Memory B cell (primary cell): ENCODE measurements around the gene AZGP1.

Experiments used
- ATAC-seq: fragments of 150-1000 bp; cut with Tn5 transposase; 2 replicates; pipeline ENCODE4 v1.10.0; 2021; ENCODE audit warnings: low read depth, mild to moderate bottlenecking, moderate library complexity
- DNase-seq, 2 donors: peaks; one replicate each; pipeline ENCODE4 v3.0.0; 2022; ENCODE audit warnings: low spot score in 2 of 2
- H3K27ac Mint-ChIP-seq: one replicate; pipeline ENCODE4 v1.8.0; 2022; ENCODE audit warnings: mild to moderate bottlenecking, moderate library complexity, mixed read lengths
- H3K27me3 Mint-ChIP-seq: one replicate; pipeline ENCODE4 v1.8.0; 2022; ENCODE audit warnings: mixed read lengths
- H3K36me3 Mint-ChIP-seq: one replicate; pipeline ENCODE4 v1.8.0; 2022; ENCODE audit warnings: mild to moderate bottlenecking, mixed read lengths
- H3K4me1 Mint-ChIP-seq: one replicate; pipeline ENCODE4 v1.8.0; 2022; ENCODE audit warnings: mixed read lengths
- H3K4me3 Mint-ChIP-seq: one replicate; pipeline ENCODE4 v1.8.0; 2022; ENCODE audit warnings: mild to moderate bottlenecking, moderate library complexity, mixed read lengths
- H3K9me3 Mint-ChIP-seq: one replicate; pipeline ENCODE4 v1.8.0; 2022; ENCODE audit warnings: mixed read lengths

Gene AZGP1

DNA sequence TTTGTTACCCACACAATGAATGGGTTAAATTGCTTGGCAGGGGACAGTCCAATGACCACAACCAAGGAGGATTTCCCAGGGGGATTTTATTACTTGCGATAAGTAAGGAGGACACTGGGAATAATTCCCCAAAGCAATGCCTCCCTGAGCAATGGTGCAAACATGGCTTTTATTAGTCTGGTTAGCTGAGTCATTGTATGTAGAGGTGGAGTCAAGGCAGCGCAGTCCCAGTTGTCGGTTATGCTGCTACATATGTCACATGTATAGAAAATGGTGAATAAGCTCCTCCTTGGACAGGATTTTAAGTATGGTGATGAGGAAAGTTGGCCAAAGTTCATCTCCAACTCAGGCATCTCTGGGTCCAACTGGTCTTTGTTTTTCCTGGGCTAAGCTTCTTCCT is 52.6 kb downstream of the AZGP1 start:
- no peak overlapping the region for H3K4me3 Mint-ChIP-seq

DNA sequence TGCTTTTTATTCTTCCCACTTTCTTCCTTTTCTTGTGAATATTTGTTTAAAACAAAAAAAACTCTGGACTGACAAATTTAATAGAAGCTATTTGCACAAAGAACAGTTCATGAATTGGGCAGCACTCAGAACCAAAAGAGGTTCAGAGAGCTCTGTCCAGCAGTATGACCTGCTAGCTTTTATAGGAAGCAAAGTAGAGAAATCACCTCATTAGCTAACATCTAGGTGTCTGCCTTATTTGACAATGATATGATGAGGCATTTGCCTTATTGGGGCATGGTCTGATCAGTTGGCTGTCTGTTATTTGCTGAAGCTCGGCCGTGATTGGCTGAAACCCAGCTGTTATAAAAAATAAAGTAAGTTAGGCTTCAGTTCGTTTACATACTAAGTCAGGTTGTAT is 55.7 kb downstream of the AZGP1 start:
- ATAC-seq (no peak), DNase-seq (no peak)
- peaks cover 26% of the 10 kb centered on the region for H3K36me3 Mint-ChIP-seq
- H3K27me3 Mint-ChIP-seq: no peaks in the 10 kb centered on the region
- no peaks in the 10 kb centered on the region for H3K9me3 Mint-ChIP-seq
- peak overlapping the region; percentile 94 for H3K4me3 Mint-ChIP-seq
- H3K4me1 Mint-ChIP-seq: peaks cover 27% of the 10 kb centered on the region
- H3K27ac Mint-ChIP-seq: peak overlapping the region; percentile 93

More for the DNA sequence above, 52.6 kb downstream of the AZGP1 start:
- peaks cover 15% of the 10 kb centered on the region for H3K27me3 Mint-ChIP-seq
- DNase-seq (no peak), ATAC-seq (no peak)
- no peak overlapping the region for H3K27ac Mint-ChIP-seq
- peaks cover 6% of the 10 kb centered on the region for H3K4me1 Mint-ChIP-seq
- H3K36me3 Mint-ChIP-seq: peaks cover 16% of the 10 kb centered on the region
- H3K9me3 Mint-ChIP-seq: no peaks in the 10 kb centered on the region

DNA sequence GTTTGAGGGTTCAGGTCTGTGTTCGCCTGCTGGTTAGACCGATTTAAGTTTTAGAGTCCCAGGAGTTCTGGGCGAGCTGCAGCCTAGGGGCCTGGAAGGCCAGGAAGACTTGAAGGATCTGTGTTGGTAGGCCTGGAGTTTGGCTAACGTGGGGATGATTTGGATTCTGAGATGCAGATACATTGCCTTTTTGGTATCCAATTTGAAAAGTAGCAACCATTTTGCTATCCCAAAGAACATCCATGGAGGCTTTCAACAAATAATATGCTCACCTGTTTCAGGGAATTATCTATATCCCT is 56.1 kb downstream of the AZGP1 start:
- no peaks in the 10 kb centered on the region for H3K9me3 Mint-ChIP-seq
- no peaks in the 10 kb centered on the region for H3K27me3 Mint-ChIP-seq
- peaks cover 26% of the 10 kb centered on the region for H3K36me3 Mint-ChIP-seq
- DNase-seq (no peak), ATAC-seq (no peak)
- H3K4me1 Mint-ChIP-seq: peaks cover 27% of the 10 kb centered on the region
- H3K4me3 Mint-ChIP-seq: peak overlapping the region; percentile 94
- H3K27ac Mint-ChIP-seq: peak overlapping the region; percentile 93

DNA sequence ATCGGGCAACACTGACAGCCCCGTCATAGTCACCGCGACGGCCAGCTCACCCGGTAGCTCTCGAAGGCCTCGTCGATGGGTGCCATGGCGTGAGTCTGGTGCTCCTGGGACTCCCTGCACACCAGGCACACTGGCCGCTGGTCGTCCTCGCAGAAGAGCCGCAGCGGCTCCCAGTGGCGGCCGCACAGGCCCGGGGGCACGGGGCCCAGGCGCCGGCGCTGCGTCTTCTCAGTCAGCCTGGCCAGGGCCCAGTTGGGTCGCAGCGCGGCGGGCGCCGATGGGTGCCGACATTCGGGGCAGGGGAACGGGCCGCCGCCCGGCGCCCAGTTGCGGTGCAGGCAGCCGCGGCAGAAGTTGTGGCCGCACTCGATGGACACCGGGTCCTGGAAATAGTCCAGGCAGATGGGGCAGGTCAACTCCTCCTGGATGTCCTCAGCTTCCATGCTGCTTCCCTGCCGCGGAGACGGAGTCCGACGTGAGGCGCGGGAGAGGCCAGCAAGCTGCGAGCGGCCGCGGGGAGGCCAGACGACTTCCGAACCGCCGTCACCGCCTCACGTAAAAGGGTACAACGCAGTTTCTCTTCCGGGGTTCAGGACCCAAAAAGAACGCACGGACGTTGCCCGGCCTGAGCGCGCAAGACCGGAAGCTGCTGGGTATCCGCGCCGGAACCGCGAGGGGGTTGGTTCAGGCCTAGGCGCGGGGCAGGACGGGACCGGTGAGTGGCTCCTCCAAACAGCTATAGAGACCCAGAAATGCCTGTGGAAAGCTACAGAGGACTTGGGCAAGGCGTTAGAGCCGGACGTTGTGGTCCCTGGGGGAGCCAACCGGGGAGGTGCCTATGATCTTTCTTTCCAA is 56.6 kb downstream of the AZGP1 start, which contains the start of gene TRIM4:
TSS of gene TRIM4 (minus strand) at position 572 of the 855 bp plus-strand sequence. CDS start at position 443, 129 bp downstream.
- peaks cover 30% of the 10 kb centered on the region for H3K4me1 Mint-ChIP-seq
- H3K27ac Mint-ChIP-seq: peak within 1 kb of the TSS; percentile 93
- H3K4me3 Mint-ChIP-seq: peak within 1 kb of the TSS; percentile 94
- DNase-seq (peak; percentile 78 to 81), ATAC-seq (peak; percentile 97)
- H3K9me3 Mint-ChIP-seq: no peaks in the 10 kb centered on the region
- peaks cover 26% of the 10 kb centered on the region for H3K36me3 Mint-ChIP-seq
- H3K27me3 Mint-ChIP-seq: no peaks in the 10 kb centered on the region
